Sigmoid colon (tissue), 4 donors: ENCODE results near the gene ARFGAP1.

ENCODE experiments used
- POLR2AphosphoS5 ChIP-seq, 4 donors: sonication (generic); formaldehyde crosslinking; IDR thresholded peaks; one replicate each; pipeline ENCODE4 v1.6.1; 2017; ENCODE audit warnings: antibody characterized with exemption in 4 of 4
- TF ChIP-seq, protein P1 (sequence below), 4 experiments: fragments of 450-650 bp in 3 of 4; fragments of 200-600 bp in 1 of 4; IDR thresholded peaks; one replicate each; pipeline ENCODE4 v1.5.1; 2016 to 2019; ENCODE audit warnings: antibody characterized with exemption in 4 of 4, mild to moderate bottlenecking in 3 of 4, moderate library complexity in 2 of 4

DNA sequence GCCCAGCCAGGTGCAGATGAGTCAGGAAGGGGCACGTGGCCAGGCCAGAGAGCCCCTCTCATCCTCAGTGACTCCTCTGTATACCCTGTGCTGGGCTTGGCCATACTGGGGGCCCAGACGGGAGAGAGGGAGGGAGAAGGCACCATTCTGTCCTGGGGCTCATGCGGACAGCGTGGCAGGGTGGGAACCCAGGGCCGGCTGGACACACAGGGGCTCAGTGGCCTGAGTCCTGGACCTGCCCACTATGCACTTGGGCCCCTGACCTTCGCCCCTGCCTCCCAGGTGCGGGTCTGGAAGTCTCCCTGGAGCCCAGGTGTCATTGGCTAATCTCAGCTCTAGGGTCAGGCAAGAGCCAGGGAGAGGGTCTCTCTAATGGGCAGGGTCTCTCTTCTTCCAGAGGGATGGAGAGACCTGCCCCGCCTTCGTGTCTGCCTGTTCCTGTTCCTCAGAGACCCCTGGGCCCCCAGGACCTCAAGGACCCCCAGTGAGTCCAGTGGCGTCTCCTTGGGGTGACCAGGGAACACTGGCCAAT lies 48.1 kb downstream of the ARFGAP1 start:
- TF ChIP-seq, protein P1, sequence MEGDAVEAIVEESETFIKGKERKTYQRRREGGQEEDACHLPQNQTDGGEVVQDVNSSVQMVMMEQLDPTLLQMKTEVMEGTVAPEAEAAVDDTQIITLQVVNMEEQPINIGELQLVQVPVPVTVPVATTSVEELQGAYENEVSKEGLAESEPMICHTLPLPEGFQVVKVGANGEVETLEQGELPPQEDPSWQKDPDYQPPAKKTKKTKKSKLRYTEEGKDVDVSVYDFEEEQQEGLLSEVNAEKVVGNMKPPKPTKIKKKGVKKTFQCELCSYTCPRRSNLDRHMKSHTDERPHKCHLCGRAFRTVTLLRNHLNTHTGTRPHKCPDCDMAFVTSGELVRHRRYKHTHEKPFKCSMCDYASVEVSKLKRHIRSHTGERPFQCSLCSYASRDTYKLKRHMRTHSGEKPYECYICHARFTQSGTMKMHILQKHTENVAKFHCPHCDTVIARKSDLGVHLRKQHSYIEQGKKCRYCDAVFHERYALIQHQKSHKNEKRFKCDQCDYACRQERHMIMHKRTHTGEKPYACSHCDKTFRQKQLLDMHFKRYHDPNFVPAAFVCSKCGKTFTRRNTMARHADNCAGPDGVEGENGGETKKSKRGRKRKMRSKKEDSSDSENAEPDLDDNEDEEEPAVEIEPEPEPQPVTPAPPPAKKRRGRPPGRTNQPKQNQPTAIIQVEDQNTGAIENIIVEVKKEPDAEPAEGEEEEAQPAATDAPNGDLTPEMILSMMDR (IDR thresholded peaks at IDR 0.05) = no peak
- TF ChIP-seq POLR2AphosphoS5 (IDR thresholded peaks at IDR 0.05) = no peak
